Measurements from ENCODE around the gene TNNT2. TPM values are rescaled to one million over a fixed set of nuclear protein-coding genes. Genes with fewer than 3 reads are reported as not detected.
A peak's percentile ranks its signal among the peaks of the same experiment; 100 is the strongest.

TNNT2 gene
- total and polyA plus RNA-seq, 12 donors = 5,905 to 31,279 (median 7,605) TPM

DNA sequence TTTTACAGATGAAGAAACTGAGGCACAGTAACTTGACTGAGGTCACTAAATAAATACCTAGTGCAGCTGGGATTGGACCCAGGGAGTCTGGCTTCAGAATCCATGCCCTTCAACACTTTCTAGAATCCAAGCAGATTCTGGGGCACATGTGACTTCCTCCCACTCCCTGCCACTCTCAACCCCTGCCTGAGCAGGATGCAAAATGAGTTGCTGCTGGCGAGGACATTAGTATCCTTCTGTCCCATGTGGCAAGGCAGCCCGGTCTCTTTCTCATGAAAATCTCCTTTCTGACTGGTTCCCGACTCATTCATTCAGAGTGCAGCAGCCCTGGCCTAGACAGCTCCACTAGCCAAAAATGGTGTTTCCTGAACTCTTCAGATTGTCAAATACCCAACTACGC is 28.4 kb downstream of the TNNT2 start:
- H3K4me1 ChIP-seq = peaks cover 0 to 12% (median 3%) of the 10 kb centered on the region in 9 donors
- H3K27me3 ChIP-seq = peaks cover 0 to 8% (median 0%) of the 10 kb centered on the region in 7 donors
- no peaks in the 10 kb centered on the region for H3K9me3 ChIP-seq
- TF ChIP-seq, protein P1, sequence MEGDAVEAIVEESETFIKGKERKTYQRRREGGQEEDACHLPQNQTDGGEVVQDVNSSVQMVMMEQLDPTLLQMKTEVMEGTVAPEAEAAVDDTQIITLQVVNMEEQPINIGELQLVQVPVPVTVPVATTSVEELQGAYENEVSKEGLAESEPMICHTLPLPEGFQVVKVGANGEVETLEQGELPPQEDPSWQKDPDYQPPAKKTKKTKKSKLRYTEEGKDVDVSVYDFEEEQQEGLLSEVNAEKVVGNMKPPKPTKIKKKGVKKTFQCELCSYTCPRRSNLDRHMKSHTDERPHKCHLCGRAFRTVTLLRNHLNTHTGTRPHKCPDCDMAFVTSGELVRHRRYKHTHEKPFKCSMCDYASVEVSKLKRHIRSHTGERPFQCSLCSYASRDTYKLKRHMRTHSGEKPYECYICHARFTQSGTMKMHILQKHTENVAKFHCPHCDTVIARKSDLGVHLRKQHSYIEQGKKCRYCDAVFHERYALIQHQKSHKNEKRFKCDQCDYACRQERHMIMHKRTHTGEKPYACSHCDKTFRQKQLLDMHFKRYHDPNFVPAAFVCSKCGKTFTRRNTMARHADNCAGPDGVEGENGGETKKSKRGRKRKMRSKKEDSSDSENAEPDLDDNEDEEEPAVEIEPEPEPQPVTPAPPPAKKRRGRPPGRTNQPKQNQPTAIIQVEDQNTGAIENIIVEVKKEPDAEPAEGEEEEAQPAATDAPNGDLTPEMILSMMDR (IDR thresholded peaks at IDR 0.05) = no peak
- H3K36me3 ChIP-seq = no peaks in the 10 kb centered on the region
- ATAC-seq = no peak
- 63 to 77% methylated on average over 4 of the region's 4 CpGs for WGBS, 2 donors
- intact Hi-C loops (cut with DNase I) = loop anchor here in 7 of 10 donors (2.0 to 10.0 kb wide), 9 partner anchors 37 to 133 kb away; no protein-coding TSS in a partner anchor
- H3K4me3 ChIP-seq = no peak overlapping the region
- no peak overlapping the region for H3K27ac ChIP-seq
- no peak for DNase-seq

DNA sequence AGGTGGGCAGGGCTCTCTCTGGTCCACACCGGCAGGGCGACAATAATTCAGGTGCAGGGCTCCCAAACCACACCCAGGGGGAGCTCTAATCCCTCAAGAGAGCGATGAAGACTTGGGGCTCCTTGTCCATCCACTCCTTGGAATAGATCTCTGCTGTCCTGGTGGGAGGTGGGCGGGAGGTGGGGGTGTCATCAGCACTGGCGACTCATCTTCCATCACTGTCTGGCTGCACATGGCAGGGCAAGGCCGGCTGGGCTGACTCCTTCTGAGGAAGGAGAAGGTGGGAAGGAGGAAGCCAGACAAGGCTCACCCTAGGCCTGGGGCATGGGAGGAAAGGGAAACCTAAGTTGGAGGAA is 29.3 kb downstream of the TNNT2 start:
- 15 to 30% methylated on average over 6 of the region's 6 CpGs for WGBS, 2 donors
- Histone ChIP-seq H3K27ac (no peak overlapping the region), H3K36me3 (no peaks in the 10 kb centered on the region), H3K4me1 (peaks cover 0 to 12% (median 3%) of the 10 kb centered on the region in 9 donors), H3K9me3 (no peaks in the 10 kb centered on the region), H3K27me3 (peaks cover 0 to 8% (median 0%) of the 10 kb centered on the region in 7 donors), H3K4me3 (no peak overlapping the region)
- TF ChIP-seq, protein P1 (IDR thresholded peaks at IDR 0.05) = peak; percentile 33 to 61 (median 50)
- ATAC-seq (peak in 7 of 8 donors; percentile 5 to 59 (median 48)), DNase-seq (no peak)
- intact Hi-C loops (cut with DNase I) = loop anchor here in 7 of 10 donors (2.0 to 10.0 kb wide), 9 partner anchors 36 to 134 kb away; no protein-coding TSS in a partner anchor

DNA sequence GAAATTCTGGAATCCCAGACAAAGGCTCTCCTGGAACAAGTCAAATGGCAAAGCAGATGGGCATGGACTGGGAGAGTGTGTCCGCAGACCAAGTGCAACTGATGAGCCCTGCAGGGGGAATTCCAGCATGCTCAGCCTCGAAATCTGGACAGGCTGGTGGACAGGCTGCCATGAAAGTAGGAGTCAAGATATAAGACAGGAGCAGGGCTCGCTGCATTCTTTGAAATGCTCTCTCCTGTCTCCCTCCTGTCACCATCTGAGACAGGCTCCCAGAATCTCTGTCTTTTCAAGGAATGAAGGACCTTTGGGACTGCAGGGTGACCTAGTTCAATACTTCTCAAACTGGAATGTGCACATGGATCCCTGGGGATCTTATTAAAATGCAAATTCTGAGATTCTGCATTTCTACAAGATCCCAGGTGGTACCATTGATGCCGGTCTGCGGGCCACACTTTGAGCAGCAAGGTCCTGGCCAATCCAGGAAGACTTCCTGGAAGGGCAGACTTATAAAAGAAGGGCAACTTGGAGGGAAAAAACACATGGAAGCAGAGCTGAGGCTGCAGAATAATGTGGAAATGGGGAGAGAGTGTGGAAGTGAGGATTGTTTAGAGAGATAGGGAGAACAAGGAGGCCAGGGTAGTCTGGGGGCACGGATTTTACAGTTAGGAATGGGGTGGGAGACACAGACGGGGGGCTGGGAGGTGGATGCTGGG is 29.8 kb downstream of the TNNT2 start:
- H3K9me3 ChIP-seq = no peaks in the 10 kb centered on the region
- peaks cover 0 to 9% (median 0%) of the 10 kb centered on the region in 7 donors for H3K27me3 ChIP-seq
- 32 to 37% methylated on average over 7 of the region's 7 CpGs for WGBS, 2 donors
- H3K4me1 ChIP-seq = peaks cover 0 to 12% (median 3%) of the 10 kb centered on the region in 9 donors
- TF ChIP-seq, protein P1 (IDR thresholded peaks at IDR 0.05) = no peak
- no peak overlapping the region for H3K27ac ChIP-seq
- no peak overlapping the region for H3K4me3 ChIP-seq
- ATAC-seq (no peak), DNase-seq (no peak)
- intact Hi-C loops (cut with DNase I) = loop anchor here in 8 of 10 donors (2.0 to 10.0 kb wide), 10 partner anchors 35 to 135 kb away; no protein-coding TSS in a partner anchor
- H3K36me3 ChIP-seq = no peaks in the 10 kb centered on the region

DNA sequence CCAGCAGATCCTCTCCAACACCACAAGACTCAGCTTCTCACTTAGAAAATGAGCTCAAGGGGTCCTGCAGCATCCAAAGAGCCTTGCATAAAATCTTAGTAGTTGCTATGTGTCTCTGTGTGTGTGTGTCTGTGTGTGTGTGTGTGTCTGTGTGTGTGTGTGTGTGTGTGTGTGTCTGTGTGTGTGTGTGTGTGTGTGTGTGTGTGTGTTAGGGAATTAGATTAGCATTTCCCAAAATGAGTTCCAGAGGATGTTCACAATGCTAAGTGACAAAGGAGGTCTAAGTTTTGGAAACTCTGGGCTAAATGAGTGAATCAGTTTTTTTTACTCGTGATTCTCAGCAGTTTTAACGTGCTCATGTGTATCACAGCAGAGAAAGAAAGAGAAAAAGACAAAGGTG is 30.5 kb downstream of the TNNT2 start:
- H3K36me3 ChIP-seq = no peaks in the 10 kb centered on the region
- ATAC-seq (no peak), DNase-seq (no peak)
- intact Hi-C loops (cut with DNase I) = loop anchor here in 9 of 10 donors (1.0 to 10.0 kb wide), 11 partner anchors 35 to 135 kb away; no protein-coding TSS in a partner anchor
- peaks cover 0 to 15% (median 0%) of the 10 kb centered on the region in 7 donors for H3K27me3 ChIP-seq
- H3K9me3 ChIP-seq = peaks cover 0 to 2% (median 0%) of the 10 kb centered on the region in 11 donors
- TF ChIP-seq, protein P1 (IDR thresholded peaks at IDR 0.05) = no peak
- no peak overlapping the region for H3K4me3 ChIP-seq
- WGBS, 2 donors = 53 to 63% methylated on average over 2 of the region's 2 CpGs
- peaks cover 0 to 12% (median 3%) of the 10 kb centered on the region in 9 donors for H3K4me1 ChIP-seq
- no peak overlapping the region for H3K27ac ChIP-seq

All from heart right ventricle (tissue), 16 donors.